Gastroesophageal sphincter (tissue), 4 donors: ENCODE results near the gene TADA3. TPM values are rescaled to one million over a fixed set of nuclear protein-coding genes. Genes with fewer than 3 reads are reported as not detected.

Experiments used
- ATAC-seq: fragments of 150-250 bp; one replicate; pipeline ENCODE4 v1.9.1; 2016; ENCODE audit warnings: mild to moderate bottlenecking, moderate library complexity
- H3K27ac ChIP-seq, 4 donors: fragments of 200-600 bp; sonication (generic) in 3 of 4; 1 replicate in 3 of 4; 2 replicates in 1 of 4; pipeline ENCODE4 v1.5.1; 2016 to 2019
- H3K27me3 ChIP-seq: fragments of 200-600 bp; sonication (generic); one replicate; pipeline ENCODE4 v1.5.1; 2019
- H3K36me3 ChIP-seq, 2 donors: fragments of 200-600 bp; sonication (generic); one replicate each; pipeline ENCODE4 v1.5.1; 2019; ENCODE audit warnings: control low read depth in 1 of 2
- H3K4me1 ChIP-seq, 3 donors: fragments of 200-600 bp; sonication (generic); 1 replicate in 2 of 3; 2 replicates in 1 of 3; pipeline ENCODE4 v1.5.1; 2016 to 2019; ENCODE audit warnings: control low read depth in 2 of 3
- H3K4me3 ChIP-seq, 2 donors: fragments of 200-600 bp; sonication (generic); one replicate each; pipeline ENCODE4 v1.5.1; 2019; ENCODE audit warnings: mild to moderate bottlenecking in 1 of 2, moderate library complexity in 1 of 2
- H3K9me3 ChIP-seq, 3 donors: fragments of 200-600 bp; sonication (generic); one replicate each; pipeline ENCODE4 v1.5.1; 2017 to 2019; ENCODE audit warnings: control low read depth in 2 of 3
- CTCF ChIP-seq, 4 experiments: fragments of 200-600 bp in 2 of 4; fragments of 450-650 bp in 2 of 4; sonication (generic) in 1 of 4; IDR thresholded peaks; one replicate each; pipeline ENCODE4 v1.5.1; 2017 to 2019; ENCODE audit warnings: antibody characterized with exemption in 4 of 4, mild to moderate bottlenecking in 2 of 4, moderate library complexity in 2 of 4
- EP300 ChIP-seq: sonication (generic); formaldehyde crosslinking; IDR thresholded peaks from one replicate; pipeline ENCODE4 v1.6.1; 2017; ENCODE audit warnings: antibody characterized with exemption, mild to moderate bottlenecking
- POLR2A ChIP-seq, 2 donors: fragments of 450-650 bp; IDR thresholded peaks; one replicate each; pipeline ENCODE4 v1.6.1; 2017; ENCODE audit warnings: antibody characterized with exemption in 2 of 2, mild to moderate bottlenecking in 2 of 2, moderate library complexity in 1 of 2
- POLR2AphosphoS5 ChIP-seq: sonication (generic); formaldehyde crosslinking; IDR thresholded peaks from one replicate; pipeline ENCODE4 v1.6.1; 2017; ENCODE audit warnings: antibody characterized with exemption
- WGBS, 2 donors: methylation state at CpG; one replicate each; pipeline ENCODE4 v1.1.5; 2018; ENCODE audit warnings: low coverage in 1 of 2; 5-methylcytosine and 5-hydroxymethylcytosine counted together
- total RNA-seq, 4 donors: library from RNA; depleted of rRNA; stranded (reverse); fragments of >200 nt; gene quantifications; one replicate each; pipeline ENCODE4 v1.1.0, GENCODE V29; 2016

Gene TADA3
- total RNA-seq, 4 donors from 2014 or later, result 54.6 to 82.2 (median 66.0) TPM

- H3K36me3 ChIP-seq, result peaks cover 0 to 60% of the 10 kb centered on the region in 2 donors
- H3K27me3 ChIP-seq, result no peaks in the 10 kb centered on the region
- peak; percentile 30 for ATAC-seq
- no peak overlapping the region for H3K4me3 ChIP-seq
- 67 to 83% methylated on average over 1 to 6 of the region's 8 CpGs for WGBS, 2 donors
- H3K9me3 ChIP-seq, result no peaks in the 10 kb centered on the region
- TF ChIP-seq POLR2AphosphoS5 (no peak), POLR2A (IDR thresholded peaks at IDR 0.05) (no peak), CTCF (IDR thresholded peaks at IDR 0.05) (no peak), EP300 (no peak)
- peak overlapping the region in 2 of 4 donors; percentile 11 to 29 for H3K27ac ChIP-seq
- H3K4me1 ChIP-seq, result peaks cover 0 to 15% (median 0%) of the 10 kb centered on the region in 3 donors
Observed at GRCh38 chr3:9779721-9780457, 12.4 kb downstream of the TADA3 start.

GRCh38 chr3:9779075-9779593, 13.1 kb downstream of the TADA3 start:
- no peak overlapping the region for H3K4me3 ChIP-seq
- H3K27me3 ChIP-seq, result no peaks in the 10 kb centered on the region
- peaks cover 0 to 52% of the 10 kb centered on the region in 2 donors for H3K36me3 ChIP-seq
- no peak for ATAC-seq
- peaks cover 0 to 1% (median 0%) of the 10 kb centered on the region in 3 donors for H3K9me3 ChIP-seq
- TF ChIP-seq EP300 (no peak), POLR2AphosphoS5 (no peak), POLR2A (IDR thresholded peaks at IDR 0.05) (no peak), CTCF (IDR thresholded peaks at IDR 0.05) (no peak)
- H3K4me1 ChIP-seq, result peaks cover 0 to 15% (median 0%) of the 10 kb centered on the region in 3 donors
- WGBS, 2 donors, result 73 to 79% methylated on average over 3 of the region's 6 CpGs
- H3K27ac ChIP-seq, result peak overlapping the region in 1 of 4 donors; percentile 25

- ATAC-seq, result peak; percentile 72
- WGBS, 2 donors, result 75 to 76% methylated on average over 1 to 3 of the region's 5 CpGs
- no peak overlapping the region for H3K4me3 ChIP-seq
- H3K27ac ChIP-seq, result peak overlapping the region in 1 of 4 donors; percentile 25
- no peak for TF ChIP-seq POLR2A (IDR thresholded peaks at IDR 0.05)
- no peak for TF ChIP-seq CTCF (IDR thresholded peaks at IDR 0.05)
- no peak for TF ChIP-seq POLR2AphosphoS5
- no peak for TF ChIP-seq EP300
- no peaks in the 10 kb centered on the region for H3K27me3 ChIP-seq
- H3K36me3 ChIP-seq, result peaks cover 0 to 45% of the 10 kb centered on the region in 2 donors
- peaks cover 0 to 15% (median 0%) of the 10 kb centered on the region in 3 donors for H3K4me1 ChIP-seq
- peaks cover 0 to 1% (median 0%) of the 10 kb centered on the region in 3 donors for H3K9me3 ChIP-seq
Observed at GRCh38 chr3:9778143-9779074, 13.9 kb downstream of the TADA3 start.

- Histone ChIP-seq H3K9me3 (peaks cover 0 to 1% (median 0%) of the 10 kb centered on the region in 3 donors), H3K4me1 (peaks cover 0 to 15% (median 0%) of the 10 kb centered on the region in 3 donors), H3K27ac (no peak overlapping the region), H3K27me3 (no peaks in the 10 kb centered on the region), H3K4me3 (no peak overlapping the region), H3K36me3 (peaks cover 0 to 38% of the 10 kb centered on the region in 2 donors)
- no CpG with 5 or more reads among the region's 1 CpG for WGBS, 2 donors
- no peak for ATAC-seq
- TF ChIP-seq CTCF (IDR thresholded peaks at IDR 0.05) (no peak), EP300 (no peak), POLR2A (IDR thresholded peaks at IDR 0.05) (no peak), POLR2AphosphoS5 (no peak)
Observed at GRCh38 chr3:9777694-9778021, 14.6 kb downstream of the TADA3 start.
